Hepatocyte (in vitro differentiated cells): ENCODE measurements around the gene C4orf50. TPM values are rescaled to one million over a fixed set of nuclear protein-coding genes. Genes with fewer than 3 reads are reported as not detected.
"Not testable (repeated sequence)": the region's sequence is repeated elsewhere in the genome, so short reads cannot be mapped to it uniquely, and the experiment has no call there.

Source experiments
- DNase-seq: peaks from one replicate; pipeline ENCODE4 v3.0.0-alpha.2; 2016; ENCODE audit warnings: low spot score
- H2AFZ ChIP-seq: fragments of 200-600 bp; sonication (generic); 2 replicates; pipeline ENCODE4 v1.6.0; 2016; ENCODE audit warnings: antibody characterized with exemption, mild to moderate bottlenecking
- H3K27ac ChIP-seq: fragments of 200-600 bp; sonication (generic); 2 replicates; pipeline ENCODE4 v1.5.1; 2016; ENCODE audit warnings: mild to moderate bottlenecking
- H3K27me3 ChIP-seq: fragments of 200-600 bp; sonication (generic); 2 replicates; pipeline ENCODE4 v1.6.1; 2016
- H3K36me3 ChIP-seq: fragments of 200-600 bp; sonication (generic); replicated peaks from 2 replicates; pipeline ENCODE4 v1.5.1; 2016; ENCODE audit warnings: low read depth; ENCODE audit not compliant: insufficient read depth
- H3K4me1 ChIP-seq: fragments of 200-600 bp; sonication (generic); 2 replicates; pipeline ENCODE4 v1.5.1; 2016; ENCODE audit warnings: mild to moderate bottlenecking, moderate library complexity; ENCODE audit not compliant: insufficient read depth
- H3K4me2 ChIP-seq: fragments of 200-600 bp; sonication (generic); 2 replicates; pipeline ENCODE4 v1.6.0; 2016
- H3K4me3 ChIP-seq: fragments of 200-600 bp; sonication (generic); 2 replicates; pipeline ENCODE4 v1.5.1; 2016; ENCODE audit warnings: mild to moderate bottlenecking
- H3K79me2 ChIP-seq: fragments of 200-600 bp; sonication (generic); 2 replicates; pipeline ENCODE4 v1.6.0; 2017; ENCODE audit warnings: mild to moderate bottlenecking
- H3K9me2 ChIP-seq: fragments of 200-600 bp; sonication (generic); replicated peaks from 2 replicates; pipeline ENCODE4 v1.6.0; 2017; ENCODE audit warnings: mild to moderate bottlenecking; ENCODE audit not compliant: insufficient read depth
- H3K9me3 ChIP-seq: fragments of 200-600 bp; sonication (generic); 2 replicates; pipeline ENCODE4 v1.5.1; 2016; ENCODE audit warnings: low read depth, mild to moderate bottlenecking
- H4K20me1 ChIP-seq: fragments of 200-600 bp; sonication (generic); 2 replicates; pipeline ENCODE4 v1.6.0; 2016; ENCODE audit warnings: mild to moderate bottlenecking; ENCODE audit not compliant: insufficient read depth, poor library complexity, severe bottlenecking
- EZH2 ChIP-seq: fragments of 200-600 bp; sonication (generic); IDR thresholded peaks from 2 replicates; pipeline ENCODE4 v1.6.1; 2016; ENCODE audit warnings: antibody characterized with exemption, mild to moderate bottlenecking, borderline replicate concordance
- EZH2phosphoT487 ChIP-seq: fragments of 200-600 bp; sonication (generic); IDR thresholded peaks from one replicate; pipeline ENCODE4 v1.6.1; 2018; ENCODE audit warnings: antibody characterized with exemption, mild to moderate bottlenecking, low read depth, moderate library complexity; ENCODE audit not compliant: unreplicated experiment, severe bottlenecking
- WGBS: methylation state at CpG from one replicate; pipeline ENCODE4 v1.1.6; 2016; ENCODE audit warnings: low lambda C conversion rate; ENCODE audit errors: missing lambda C conversion rate; 5-methylcytosine and 5-hydroxymethylcytosine counted together
- polyA plus RNA-seq: library from polyadenylated mRNA; unstranded; fragments of >200 nt; fragmentation: Nextera tagmentation; extraction: Ambion mirVana; gene quantifications from 2 replicates; pipeline ENCODE4 v1.2.1, GENCODE V29; 2016
- total RNA-seq: library from RNA; depleted of rRNA; stranded (reverse); fragments of >200 nt; gene quantifications from 2 replicates; pipeline ENCODE4 v1.2.3, GENCODE V29; 2014
- TF ChIP-seq, protein P1 (sequence below): fragments of 200-600 bp; sonication (generic); IDR thresholded peaks from 2 replicates; pipeline ENCODE4 v1.5.1; 2016; ENCODE audit warnings: antibody characterized with exemption, mild to moderate bottlenecking; ENCODE audit not compliant: poor library complexity

The C4orf50 gene
- total and polyA plus RNA-seq, 2 experiments from 2014 or later: not detected

DNA sequence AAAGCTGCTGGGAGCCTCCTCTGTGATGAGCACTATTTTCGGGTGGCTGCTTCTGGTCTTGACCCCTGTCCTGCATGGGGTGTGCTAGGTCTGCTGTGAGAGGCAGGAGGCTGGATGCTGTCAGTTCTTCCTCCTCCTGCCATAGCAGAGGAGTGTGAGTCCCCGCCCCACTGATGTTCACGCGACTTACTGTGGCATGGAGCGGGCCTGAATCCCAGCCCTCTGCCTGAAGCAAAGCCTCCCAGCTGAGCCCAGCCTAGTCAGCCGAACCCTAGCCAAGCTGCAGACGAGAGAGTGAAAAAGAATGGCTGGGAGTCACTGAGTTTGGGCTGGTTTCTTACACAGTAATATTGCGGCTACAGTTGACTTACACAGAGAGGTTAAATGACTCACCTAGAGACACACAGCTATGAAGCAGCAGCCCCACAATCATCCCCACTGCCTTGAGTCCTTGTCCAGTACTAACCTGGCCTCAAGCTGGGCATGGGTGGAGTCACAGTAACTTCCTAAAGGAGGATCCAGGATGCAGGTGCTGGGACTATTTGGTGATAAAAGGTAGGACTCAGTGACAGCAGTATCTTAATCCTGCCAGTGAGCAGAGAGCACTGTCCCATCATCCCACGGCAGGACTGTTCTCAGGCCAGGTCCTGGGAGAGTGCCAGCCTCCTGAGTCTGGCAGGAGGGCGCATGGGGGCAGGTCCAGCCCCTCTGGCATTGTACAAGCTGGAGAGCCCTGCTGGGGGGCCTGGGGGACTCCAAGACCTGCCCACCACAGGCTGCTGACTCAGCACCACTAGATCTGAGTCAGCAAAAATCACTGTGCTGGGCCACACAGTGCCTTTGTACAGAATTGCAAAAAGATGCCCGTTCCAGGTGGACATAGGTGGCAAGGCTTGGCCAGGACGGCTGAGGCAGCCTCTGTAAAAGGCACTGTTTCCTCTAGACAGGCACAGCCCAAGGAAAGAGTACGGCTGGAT lies 65.0 kb downstream of the C4orf50 start:
- peaks cover 5% of the 10 kb centered on the region for H3K27me3 ChIP-seq
- H3K36me3 ChIP-seq: no peaks in the 10 kb centered on the region
- no peak overlapping the region for H3K27ac ChIP-seq
- H3K9me2 ChIP-seq: no peaks in the 10 kb centered on the region
- no peak overlapping the region for H2AFZ ChIP-seq
- 81% methylated on average over 13 of the region's 13 CpGs for WGBS
- H3K79me2 ChIP-seq: no peaks in the 10 kb centered on the region
- H3K4me1 ChIP-seq: no peaks in the 10 kb centered on the region
- no peak overlapping the region for H3K4me2 ChIP-seq
- H3K4me3 ChIP-seq: no peak overlapping the region
- TF ChIP-seq EZH2phosphoT487: no peak
- TF ChIP-seq, protein P1, sequence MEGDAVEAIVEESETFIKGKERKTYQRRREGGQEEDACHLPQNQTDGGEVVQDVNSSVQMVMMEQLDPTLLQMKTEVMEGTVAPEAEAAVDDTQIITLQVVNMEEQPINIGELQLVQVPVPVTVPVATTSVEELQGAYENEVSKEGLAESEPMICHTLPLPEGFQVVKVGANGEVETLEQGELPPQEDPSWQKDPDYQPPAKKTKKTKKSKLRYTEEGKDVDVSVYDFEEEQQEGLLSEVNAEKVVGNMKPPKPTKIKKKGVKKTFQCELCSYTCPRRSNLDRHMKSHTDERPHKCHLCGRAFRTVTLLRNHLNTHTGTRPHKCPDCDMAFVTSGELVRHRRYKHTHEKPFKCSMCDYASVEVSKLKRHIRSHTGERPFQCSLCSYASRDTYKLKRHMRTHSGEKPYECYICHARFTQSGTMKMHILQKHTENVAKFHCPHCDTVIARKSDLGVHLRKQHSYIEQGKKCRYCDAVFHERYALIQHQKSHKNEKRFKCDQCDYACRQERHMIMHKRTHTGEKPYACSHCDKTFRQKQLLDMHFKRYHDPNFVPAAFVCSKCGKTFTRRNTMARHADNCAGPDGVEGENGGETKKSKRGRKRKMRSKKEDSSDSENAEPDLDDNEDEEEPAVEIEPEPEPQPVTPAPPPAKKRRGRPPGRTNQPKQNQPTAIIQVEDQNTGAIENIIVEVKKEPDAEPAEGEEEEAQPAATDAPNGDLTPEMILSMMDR: no peak
- TF ChIP-seq EZH2: no peak
- no peaks in the 10 kb centered on the region for H4K20me1 ChIP-seq
- no peaks in the 10 kb centered on the region for H3K9me3 ChIP-seq
- DNase-seq: no peak

DNA sequence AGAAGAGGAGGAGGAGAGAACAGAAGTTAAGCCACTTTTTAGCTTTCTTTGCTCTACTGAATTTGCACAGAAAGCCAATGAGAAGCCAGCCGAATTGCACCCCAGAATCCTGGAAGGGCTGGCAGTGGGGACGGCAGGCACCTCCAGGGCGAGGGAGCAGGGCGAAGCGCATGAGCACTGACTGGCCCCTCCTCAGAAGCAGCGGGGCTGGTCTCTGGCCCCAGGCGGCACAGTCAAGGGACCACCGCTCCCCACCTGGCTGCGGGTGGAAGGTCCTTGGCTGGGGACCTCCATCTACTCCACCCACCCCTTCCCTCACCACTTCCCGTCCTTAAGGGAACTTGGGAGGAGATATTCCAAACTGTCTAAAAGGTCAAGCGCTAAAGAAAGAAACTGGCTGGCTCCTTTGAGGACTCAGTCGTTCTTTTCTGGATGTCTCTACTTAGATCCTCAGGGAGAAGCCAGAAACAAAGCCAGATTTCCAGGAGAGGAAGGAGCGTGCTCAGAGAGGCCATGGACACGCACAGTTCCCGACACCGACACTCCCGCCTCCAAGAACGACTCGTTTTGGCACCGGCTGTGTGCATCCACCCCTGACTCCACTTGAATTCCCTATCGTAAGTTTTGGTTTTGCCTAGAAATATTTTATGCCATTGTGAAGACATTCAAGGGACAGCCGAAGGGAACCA lies 65.8 kb downstream of the C4orf50 start:
- no peak overlapping the region for H3K4me2 ChIP-seq
- DNase-seq: no peak
- WGBS: 92% methylated on average over 22 of the region's 22 CpGs
- TF ChIP-seq, protein P1: no peak
- no peak for TF ChIP-seq EZH2
- TF ChIP-seq EZH2phosphoT487: no peak
- H2AFZ ChIP-seq: no peak overlapping the region
- H4K20me1 ChIP-seq: no peaks in the 10 kb centered on the region
- no peaks in the 10 kb centered on the region for H3K9me3 ChIP-seq
- H3K4me1 ChIP-seq: no peaks in the 10 kb centered on the region
- H3K9me2 ChIP-seq: no peaks in the 10 kb centered on the region
- H3K36me3 ChIP-seq: no peaks in the 10 kb centered on the region
- H3K4me3 ChIP-seq: no peak overlapping the region
- H3K27ac ChIP-seq: no peak overlapping the region
- H3K79me2 ChIP-seq: no peaks in the 10 kb centered on the region
- peaks cover 5% of the 10 kb centered on the region for H3K27me3 ChIP-seq

DNA sequence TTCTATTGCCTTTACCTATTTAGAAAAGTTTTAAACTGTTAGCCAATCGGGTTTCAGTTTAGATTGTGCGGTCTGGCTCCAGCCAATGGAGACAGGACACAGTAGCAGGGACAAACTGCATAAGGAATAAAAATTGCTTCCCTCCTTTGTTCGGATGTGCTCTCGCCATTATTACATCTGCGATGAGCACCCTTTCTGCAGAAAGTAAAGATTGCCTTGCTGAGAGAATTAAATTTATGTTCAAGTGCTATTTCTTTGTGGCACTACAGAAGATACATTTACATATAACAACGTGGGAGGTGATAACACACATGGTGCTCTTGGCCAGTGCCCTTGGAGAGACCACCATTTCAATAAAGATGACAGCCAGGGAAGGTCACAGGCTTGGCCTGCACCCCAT lies 71.6 kb downstream of the C4orf50 start:
- not testable (repeated sequence) for H3K9me3 ChIP-seq, H3K4me2 ChIP-seq, H3K4me3 ChIP-seq, H3K4me1 ChIP-seq, DNase-seq, H3K79me2 ChIP-seq, H4K20me1 ChIP-seq, H2AFZ ChIP-seq, H3K9me2 ChIP-seq, H3K27ac ChIP-seq, H3K36me3 ChIP-seq, H3K27me3 ChIP-seq
- 75% methylated on average over 6 of the region's 6 CpGs for whole genome bisulfite sequencing

DNA sequence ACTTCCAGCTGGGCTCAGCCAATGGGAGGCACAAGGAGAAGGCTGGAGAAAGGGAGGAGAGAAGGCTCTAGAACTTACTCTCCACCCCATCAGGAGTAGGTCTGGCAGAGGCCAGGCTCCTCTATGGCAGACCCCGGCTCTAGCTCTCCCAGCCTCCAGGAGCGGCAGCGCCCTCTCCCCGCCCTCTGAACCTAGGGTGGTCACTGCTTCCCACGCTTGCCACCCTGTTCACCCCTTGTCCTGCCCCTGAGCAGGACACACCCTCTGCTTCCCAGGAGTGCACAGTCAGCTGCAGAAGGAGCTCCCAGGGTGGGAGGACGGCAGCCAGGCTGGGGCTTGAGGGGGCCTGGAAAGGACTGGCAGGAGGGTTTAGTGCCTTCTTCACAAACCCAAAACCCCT lies 72.3 kb downstream of the C4orf50 start:
- no peaks in the 10 kb centered on the region for H4K20me1 ChIP-seq
- no peak for DNase-seq
- H3K4me2 ChIP-seq: no peak overlapping the region
- no peak overlapping the region for H2AFZ ChIP-seq
- H3K27ac ChIP-seq: no peak overlapping the region
- no peaks in the 10 kb centered on the region for H3K79me2 ChIP-seq
- 88% methylated on average over 6 of the region's 6 CpGs for WGBS
- no peaks in the 10 kb centered on the region for H3K36me3 ChIP-seq
- H3K27me3 ChIP-seq: no peaks in the 10 kb centered on the region
- TF ChIP-seq EZH2: no peak
- TF ChIP-seq, protein P1: no peak
- no peak for TF ChIP-seq EZH2phosphoT487
- no peaks in the 10 kb centered on the region for H3K9me3 ChIP-seq
- no peak overlapping the region for H3K4me3 ChIP-seq
- H3K9me2 ChIP-seq: no peaks in the 10 kb centered on the region
- no peaks in the 10 kb centered on the region for H3K4me1 ChIP-seq
